Measurements from ENCODE around the gene OR7G2. TPM values are rescaled to one million over a fixed set of nuclear protein-coding genes. Genes with fewer than 3 reads are reported as not detected.

OR7G2 gene
- polyA plus RNA-seq (2013, experiment 1 of 2) = not detected
- polyA plus RNA-seq (2013, experiment 2 of 2) = not detected

DNA sequence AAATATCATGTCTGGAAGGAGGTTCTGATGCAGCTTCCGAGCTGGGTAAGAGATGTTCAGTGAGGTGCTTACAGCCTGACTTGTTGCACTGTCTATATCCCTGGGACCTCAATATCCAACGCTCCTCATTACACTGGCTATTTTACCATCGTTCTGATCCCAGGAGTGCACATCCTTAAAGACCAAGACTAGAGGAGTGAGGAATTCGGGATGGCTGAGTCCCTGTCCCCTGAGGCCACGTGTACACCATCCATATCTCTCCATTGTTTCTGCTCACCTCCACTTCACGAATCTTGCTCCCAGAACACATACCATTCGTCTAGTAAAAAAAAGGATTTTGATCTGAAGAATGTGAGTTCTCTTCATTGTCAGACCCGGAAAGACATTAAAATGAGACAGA is at the start of gene OR7G2:
TSS of gene OR7G2 (minus strand) at position 101 of the 400 bp plus-strand sequence. CDS start 4,232 bp downstream, outside the sequence.
- H3K4me2 ChIP-seq (ENCODE audit: insufficient read depth, low read length, poor library complexity, severe bottlenecking) = no peak within 1 kb of the TSS
- DNase-seq (ENCODE audit: low spot score) = no peak
- H3K9me3 ChIP-seq (replicated peaks in 1 of 2; ENCODE audit: control insufficient read depth in 2 of 2, insufficient read depth in 1 of 2, low read depth in 1 of 2, low read length in 2 of 2) = peaks cover 0 to 4% of the 10 kb centered on the region in 2 donors
- no peak within 1 kb of the TSS for H4K8ac ChIP-seq (ENCODE audit: low read depth, low read length)
- no peak within 1 kb of the TSS for H3K27ac ChIP-seq (replicated peaks; ENCODE audit: low read length)
- no peaks in the 10 kb centered on the region for H3K27me3 ChIP-seq (ENCODE audit: control insufficient read depth in 3 of 3, insufficient read depth in 3 of 3, low read depth in 1 of 3, low read length in 3 of 3)
- no peak within 1 kb of the TSS for H2BK5ac ChIP-seq (ENCODE audit: low read length)
- no peak within 1 kb of the TSS for H3K23ac ChIP-seq (ENCODE audit: low read depth, low read length, poor library complexity)
- H3K14ac ChIP-seq (ENCODE audit: low read length) = no peak within 1 kb of the TSS
- H2AFZ ChIP-seq (ENCODE audit: low read length) = no peak within 1 kb of the TSS
- H3K4ac ChIP-seq (ENCODE audit: low read length) = no peak within 1 kb of the TSS
- H3K4me1 ChIP-seq (ENCODE audit: control insufficient read depth in 2 of 2, insufficient read depth in 1 of 2, low read depth in 1 of 2, low read length in 2 of 2) = no peaks in the 10 kb centered on the region
- no CpG with 5 or more reads among the region's 8 CpGs for WGBS, 2 donors (ENCODE audit: extremely low coverage in 2 of 2, insufficient read length in 2 of 2, insufficient replicate concordance in 1 of 2)
- H3K18ac ChIP-seq (ENCODE audit: low read length) = no peak within 1 kb of the TSS
- H2BK15ac ChIP-seq (ENCODE audit: low read length) = no peak within 1 kb of the TSS
- no peak within 1 kb of the TSS for H2BK120ac ChIP-seq (ENCODE audit: low read depth, low read length)
- H2BK12ac ChIP-seq (ENCODE audit: low read length) = no peak within 1 kb of the TSS
- no peak within 1 kb of the TSS for H2AK5ac ChIP-seq (ENCODE audit: low read depth, low read length)
- no peaks in the 10 kb centered on the region for H3K79me1 ChIP-seq (ENCODE audit: low read depth, low read length)
- H4K91ac ChIP-seq (ENCODE audit: low read depth, low read length, poor library complexity) = no peak within 1 kb of the TSS
- no peaks in the 10 kb centered on the region for H3K36me3 ChIP-seq (replicated peaks in 1 of 2; ENCODE audit: control insufficient read depth in 2 of 2, insufficient read depth in 2 of 2, low read length in 2 of 2)
- no peak within 1 kb of the TSS for H3K9ac ChIP-seq (ENCODE audit: low read depth, low read length, poor library complexity)
- no peak within 1 kb of the TSS for H3K4me3 ChIP-seq (ENCODE audit: low read length in 2 of 2)

DNA sequence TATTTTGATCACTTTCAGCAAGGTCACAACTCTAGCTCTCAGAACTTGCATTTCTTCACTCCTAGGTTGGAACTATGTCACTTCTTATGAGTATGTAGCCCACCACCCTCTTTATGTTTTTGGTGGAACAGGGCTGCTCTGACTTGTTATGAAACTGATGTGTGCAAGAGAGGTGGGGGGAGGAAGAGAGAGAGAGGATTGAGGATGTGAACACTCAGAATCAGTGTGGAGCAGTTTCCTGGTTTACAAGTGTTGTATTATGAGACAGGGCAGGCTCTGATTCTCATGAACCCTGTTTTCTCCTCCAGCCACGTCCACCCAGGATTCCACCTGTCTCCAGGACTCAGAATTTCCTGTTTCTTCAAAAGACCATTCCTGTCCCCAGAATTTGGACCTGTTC is 49.0 kb upstream of the OR7G2 start:
- DNase-seq (ENCODE audit: low spot score) = no peak
- Histone ChIP-seq H3K4me1 (ENCODE audit: control insufficient read depth in 2 of 2, insufficient read depth in 1 of 2, low read depth in 1 of 2, low read length in 2 of 2) (no peaks in the 10 kb centered on the region), H3K27ac (replicated peaks; ENCODE audit: low read length) (no peak overlapping the region), H3K4me3 (ENCODE audit: low read length in 2 of 2) (no peak overlapping the region), H2AK5ac (ENCODE audit: low read depth, low read length) (no peak overlapping the region), H3K4ac (ENCODE audit: low read length) (no peak overlapping the region), H3K9me3 (replicated peaks in 1 of 2; ENCODE audit: control insufficient read depth in 2 of 2, insufficient read depth in 1 of 2, low read depth in 1 of 2, low read length in 2 of 2) (peaks cover 59 to 94% of the 10 kb centered on the region in 2 donors), H3K27me3 (ENCODE audit: control insufficient read depth in 3 of 3, insufficient read depth in 3 of 3, low read depth in 1 of 3, low read length in 3 of 3) (no peaks in the 10 kb centered on the region), H2AFZ (ENCODE audit: low read length) (no peak overlapping the region), H2BK120ac (ENCODE audit: low read depth, low read length) (no peak overlapping the region), H3K14ac (ENCODE audit: low read length) (no peak overlapping the region), H4K8ac (ENCODE audit: low read depth, low read length) (no peak overlapping the region), H3K18ac (ENCODE audit: low read length) (no peak overlapping the region), H4K91ac (ENCODE audit: low read depth, low read length, poor library complexity) (no peak overlapping the region), H3K23ac (ENCODE audit: low read depth, low read length, poor library complexity) (no peak overlapping the region), H2BK5ac (ENCODE audit: low read length) (no peak overlapping the region), H3K4me2 (ENCODE audit: insufficient read depth, low read length, poor library complexity, severe bottlenecking) (no peak overlapping the region), H3K79me1 (ENCODE audit: low read depth, low read length) (peaks cover 2% of the 10 kb centered on the region), H3K36me3 (replicated peaks in 1 of 2; ENCODE audit: control insufficient read depth in 2 of 2, insufficient read depth in 2 of 2, low read length in 2 of 2) (peaks cover 64 to 92% of the 10 kb centered on the region in 2 donors), H3K9ac (ENCODE audit: low read depth, low read length, poor library complexity) (no peak overlapping the region), H2BK12ac (ENCODE audit: low read length) (no peak overlapping the region), H2BK15ac (ENCODE audit: low read length) (no peak overlapping the region)
- WGBS, 2 donors (ENCODE audit: extremely low coverage in 2 of 2, insufficient read length in 2 of 2, insufficient replicate concordance in 1 of 2) = no CpG with 5 or more reads among the region's 1 CpG

DNA sequence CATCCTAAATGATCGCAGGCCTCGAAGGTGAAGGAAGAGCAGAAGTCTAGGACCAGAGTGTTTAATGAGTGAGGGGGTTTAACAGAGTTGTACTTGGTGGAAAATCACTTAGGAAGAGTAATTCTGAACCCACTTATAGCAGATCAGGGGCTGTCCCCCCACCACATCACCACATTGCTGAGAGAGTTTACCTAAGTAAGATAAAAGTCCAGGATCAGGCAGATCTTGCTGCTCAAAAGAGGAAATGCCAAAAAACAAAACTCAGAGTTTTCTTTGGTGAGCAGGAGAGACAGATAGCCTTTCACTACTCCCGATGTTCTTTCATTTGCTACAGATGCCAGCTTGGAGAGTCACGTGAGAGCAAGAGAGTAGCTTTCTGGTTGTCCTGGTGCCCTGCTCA is 48.3 kb upstream of the OR7G2 start:
- Histone ChIP-seq H3K9ac (ENCODE audit: low read depth, low read length, poor library complexity) (no peak overlapping the region), H3K23ac (ENCODE audit: low read depth, low read length, poor library complexity) (no peak overlapping the region), H3K36me3 (replicated peaks in 1 of 2; ENCODE audit: control insufficient read depth in 2 of 2, insufficient read depth in 2 of 2, low read length in 2 of 2) (peaks cover 60 to 89% of the 10 kb centered on the region in 2 donors), H4K91ac (ENCODE audit: low read depth, low read length, poor library complexity) (no peak overlapping the region), H2BK120ac (ENCODE audit: low read depth, low read length) (no peak overlapping the region), H3K18ac (ENCODE audit: low read length) (no peak overlapping the region), H3K4me2 (ENCODE audit: insufficient read depth, low read length, poor library complexity, severe bottlenecking) (no peak overlapping the region), H3K14ac (ENCODE audit: low read length) (no peak overlapping the region), H3K4me1 (ENCODE audit: control insufficient read depth in 2 of 2, insufficient read depth in 1 of 2, low read depth in 1 of 2, low read length in 2 of 2) (no peaks in the 10 kb centered on the region), H3K4me3 (ENCODE audit: low read length in 2 of 2) (no peak overlapping the region), H2BK5ac (ENCODE audit: low read length) (no peak overlapping the region), H2AK5ac (ENCODE audit: low read depth, low read length) (no peak overlapping the region), H3K27ac (replicated peaks; ENCODE audit: low read length) (no peak overlapping the region), H3K27me3 (ENCODE audit: control insufficient read depth in 3 of 3, insufficient read depth in 3 of 3, low read depth in 1 of 3, low read length in 3 of 3) (no peaks in the 10 kb centered on the region), H3K4ac (ENCODE audit: low read length) (no peak overlapping the region), H2BK12ac (ENCODE audit: low read length) (no peak overlapping the region), H4K8ac (ENCODE audit: low read depth, low read length) (no peak overlapping the region), H2AFZ (ENCODE audit: low read length) (no peak overlapping the region), H2BK15ac (ENCODE audit: low read length) (no peak overlapping the region), H3K9me3 (replicated peaks in 1 of 2; ENCODE audit: control insufficient read depth in 2 of 2, insufficient read depth in 1 of 2, low read depth in 1 of 2, low read length in 2 of 2) (peaks cover 56 to 94% of the 10 kb centered on the region in 2 donors), H3K79me1 (ENCODE audit: low read depth, low read length) (peaks cover 2% of the 10 kb centered on the region)
- no peak for DNase-seq (ENCODE audit: low spot score)
- WGBS, 2 donors (ENCODE audit: extremely low coverage in 2 of 2, insufficient read length in 2 of 2, insufficient replicate concordance in 1 of 2) = no CpG with 5 or more reads among the region's 4 CpGs

DNA sequence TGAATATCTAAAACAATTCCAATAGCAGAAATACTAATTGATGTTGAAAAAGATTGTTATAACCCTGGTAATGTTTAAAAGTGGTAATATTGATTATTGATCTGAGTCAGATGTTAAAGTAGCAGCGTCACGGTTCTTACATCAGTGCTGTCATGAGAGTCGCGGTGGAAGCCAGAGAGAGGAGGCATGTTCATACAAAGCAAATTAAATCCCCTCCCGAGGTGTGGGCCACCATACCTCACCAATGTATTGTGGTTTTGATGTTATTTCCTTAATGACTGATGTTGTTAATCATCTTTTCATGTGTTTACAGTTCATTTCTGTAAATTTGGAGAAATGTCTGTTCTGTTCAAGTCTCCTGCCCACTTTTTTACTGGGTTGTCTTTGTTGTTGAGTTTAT is 44.1 kb upstream of the OR7G2 start:
- H3K4me2 ChIP-seq (ENCODE audit: insufficient read depth, low read length, poor library complexity, severe bottlenecking) = no peak overlapping the region
- no peak overlapping the region for H3K27ac ChIP-seq (replicated peaks; ENCODE audit: low read length)
- no peak overlapping the region for H2BK120ac ChIP-seq (ENCODE audit: low read depth, low read length)
- no peak overlapping the region for H2AK5ac ChIP-seq (ENCODE audit: low read depth, low read length)
- no peak for DNase-seq (ENCODE audit: low spot score)
- H4K8ac ChIP-seq (ENCODE audit: low read depth, low read length) = no peak overlapping the region
- no peaks in the 10 kb centered on the region for H3K27me3 ChIP-seq (ENCODE audit: control insufficient read depth in 3 of 3, insufficient read depth in 3 of 3, low read depth in 1 of 3, low read length in 3 of 3)
- H3K4me3 ChIP-seq (ENCODE audit: low read length in 2 of 2) = no peak overlapping the region
- H3K23ac ChIP-seq (ENCODE audit: low read depth, low read length, poor library complexity) = no peak overlapping the region
- no CpG with 5 or more reads among the region's 5 CpGs for WGBS, 2 donors (ENCODE audit: extremely low coverage in 2 of 2, insufficient read length in 2 of 2, insufficient replicate concordance in 1 of 2)
- H3K4me1 ChIP-seq (ENCODE audit: control insufficient read depth in 2 of 2, insufficient read depth in 1 of 2, low read depth in 1 of 2, low read length in 2 of 2) = no peaks in the 10 kb centered on the region
- H2BK5ac ChIP-seq (ENCODE audit: low read length) = no peak overlapping the region
- no peak overlapping the region for H2BK15ac ChIP-seq (ENCODE audit: low read length)
- no peak overlapping the region for H2BK12ac ChIP-seq (ENCODE audit: low read length)
- H3K79me1 ChIP-seq (ENCODE audit: low read depth, low read length) = peaks cover 17% of the 10 kb centered on the region
- no peak overlapping the region for H3K4ac ChIP-seq (ENCODE audit: low read length)
- H2AFZ ChIP-seq (ENCODE audit: low read length) = no peak overlapping the region
- H4K91ac ChIP-seq (ENCODE audit: low read depth, low read length, poor library complexity) = no peak overlapping the region
- H3K9me3 ChIP-seq (replicated peaks in 1 of 2; ENCODE audit: control insufficient read depth in 2 of 2, insufficient read depth in 1 of 2, low read depth in 1 of 2, low read length in 2 of 2) = peaks cover 52 to 93% of the 10 kb centered on the region in 2 donors
- H3K18ac ChIP-seq (ENCODE audit: low read length) = no peak overlapping the region
- H3K36me3 ChIP-seq (replicated peaks in 1 of 2; ENCODE audit: control insufficient read depth in 2 of 2, insufficient read depth in 2 of 2, low read length in 2 of 2) = peaks cover 37 to 72% of the 10 kb centered on the region in 2 donors
- no peak overlapping the region for H3K9ac ChIP-seq (ENCODE audit: low read depth, low read length, poor library complexity)
- no peak overlapping the region for H3K14ac ChIP-seq (ENCODE audit: low read length)
